GM06990 (cell line): ENCODE measurements around the gene CLDN17.

Experiments
- DNase-seq: peaks from one replicate; pipeline ENCODE4 v3.0.0-alpha.2; 2011; ENCODE audit not compliant: insufficient read length; ENCODE audit errors: extremely low read depth
- H3K27me3 ChIP-seq: replicated peaks from 2 replicates; pipeline ENCODE4 v1.6.0; 2011; ENCODE audit warnings: low read length; ENCODE audit not compliant: control insufficient read depth, insufficient read depth
- H3K36me3 ChIP-seq: 2 replicates; pipeline ENCODE4 v1.5.1; 2011; ENCODE audit warnings: low read length; ENCODE audit not compliant: control insufficient read depth, insufficient read depth
- H3K4me3 ChIP-seq: replicated peaks from 2 replicates; pipeline ENCODE4 v1.5.1; 2011; ENCODE audit warnings: low read depth, mild to moderate bottlenecking, control low read depth, low read length
- CTCF ChIP-seq: IDR thresholded peaks from 2 replicates; pipeline ENCODE4 v1.5.1; 2011; ENCODE audit warnings: low read length, control low read depth, mild to moderate bottlenecking, inconsistent platforms; ENCODE audit not compliant: insufficient read depth, poor library complexity, severe bottlenecking

CLDN17 gene

GRCh38 chr21:30189773-30190172 is 23.2 kb upstream of the CLDN17 start:
- no peak for DNase-seq
- TF ChIP-seq CTCF = no peak
- H3K27me3 ChIP-seq = no peaks in the 10 kb centered on the region
- no peaks in the 10 kb centered on the region for H3K36me3 ChIP-seq
- H3K4me3 ChIP-seq = no peak overlapping the region

- no peak overlapping the region for H3K4me3 ChIP-seq
- DNase-seq = no peak
- H3K27me3 ChIP-seq = no peaks in the 10 kb centered on the region
- no peaks in the 10 kb centered on the region for H3K36me3 ChIP-seq
- no peak for TF ChIP-seq CTCF
Observed at GRCh38 chr21:30186242-30186641, 19.6 kb upstream of the CLDN17 start.

GRCh38 chr21:30168086-30168485 is 1.5 kb upstream of the CLDN17 start:
- DNase-seq = no peak
- H3K36me3 ChIP-seq = no peaks in the 10 kb centered on the region
- no peak overlapping the region for H3K4me3 ChIP-seq
- no peaks in the 10 kb centered on the region for H3K27me3 ChIP-seq
- no peak for TF ChIP-seq CTCF

GRCh38 chr21:30166171-30166570 is 434 bp downstream of the CLDN17 start:
- Histone ChIP-seq H3K27me3 (no peaks in the 10 kb centered on the region), H3K36me3 (no peaks in the 10 kb centered on the region), H3K4me3 (no peak overlapping the region)
- no peak for DNase-seq
- TF ChIP-seq CTCF = no peak

- DNase-seq = no peak
- no peaks in the 10 kb centered on the region for H3K27me3 ChIP-seq
- TF ChIP-seq CTCF = no peak
- no peaks in the 10 kb centered on the region for H3K36me3 ChIP-seq
- H3K4me3 ChIP-seq = no peak overlapping the region
Observed at GRCh38 chr21:30164796-30165195, 1.8 kb downstream of the CLDN17 start.

GRCh38 chr21:30153697-30154340 is 12.8 kb downstream of the CLDN17 start:
- H3K36me3 ChIP-seq = no peaks in the 10 kb centered on the region
- no peak for DNase-seq
- TF ChIP-seq CTCF = no peak
- no peak overlapping the region for H3K4me3 ChIP-seq
- H3K27me3 ChIP-seq = no peaks in the 10 kb centered on the region
